ENCODE data around the gene UROD.
"Not testable (repeated sequence)": the region's sequence is repeated elsewhere in the genome, so short reads cannot be mapped to it uniquely, and the experiment has no call there.

UROD gene

GRCh38 chr1:45043094-45043493, 31.0 kb downstream of the UROD start:
- no peak for DNase-seq

GRCh38 chr1:45044916-45045315, 32.9 kb downstream of the UROD start:
- DNase-seq, result no peak

- DNase-seq, result no peak
These were observed 35.0 kb downstream of the UROD start for GRCh38 chr1:45047032-45047431.

- no peak for DNase-seq
These were observed 39.1 kb downstream of the UROD start for GRCh38 chr1:45051005-45051772.

- no peak for DNase-seq
These were observed 45.5 kb downstream of the UROD start for GRCh38 chr1:45057542-45057941.

GRCh38 chr1:45059829-45060228, 47.8 kb downstream of the UROD start:
- no peak for DNase-seq

- not testable (repeated sequence) for DNase-seq
These were observed 50.4 kb downstream of the UROD start for GRCh38 chr1:45062463-45062862.

- DNase-seq, result no peak
These were observed 53.0 kb downstream of the UROD start for GRCh38 chr1:45065083-45065482.

Measured in stimulated activated CD4-positive, alpha-beta T cell treated with anti-CD3 and anti-CD28 coated beads, Interleukin-2, amount 100 ng/mL, for 24 hours (primary cell).